HL-60/S4 treated with phorbol 12-myristate 13-acetate at 8.2 ng/mL for 4 days and 3 days (cell line): Measurements from ENCODE around the gene SHISAL1.

ENCODE experiments used
- in situ Hi-C: fragments of 300-500 bp; cut with MboI; formaldehyde crosslinking; loops from 2 replicates; pipeline ENCODE4 v1.15.0; 2022; ENCODE audit warnings: low sequenced_read_pairs

The SHISAL1 gene

DNA sequence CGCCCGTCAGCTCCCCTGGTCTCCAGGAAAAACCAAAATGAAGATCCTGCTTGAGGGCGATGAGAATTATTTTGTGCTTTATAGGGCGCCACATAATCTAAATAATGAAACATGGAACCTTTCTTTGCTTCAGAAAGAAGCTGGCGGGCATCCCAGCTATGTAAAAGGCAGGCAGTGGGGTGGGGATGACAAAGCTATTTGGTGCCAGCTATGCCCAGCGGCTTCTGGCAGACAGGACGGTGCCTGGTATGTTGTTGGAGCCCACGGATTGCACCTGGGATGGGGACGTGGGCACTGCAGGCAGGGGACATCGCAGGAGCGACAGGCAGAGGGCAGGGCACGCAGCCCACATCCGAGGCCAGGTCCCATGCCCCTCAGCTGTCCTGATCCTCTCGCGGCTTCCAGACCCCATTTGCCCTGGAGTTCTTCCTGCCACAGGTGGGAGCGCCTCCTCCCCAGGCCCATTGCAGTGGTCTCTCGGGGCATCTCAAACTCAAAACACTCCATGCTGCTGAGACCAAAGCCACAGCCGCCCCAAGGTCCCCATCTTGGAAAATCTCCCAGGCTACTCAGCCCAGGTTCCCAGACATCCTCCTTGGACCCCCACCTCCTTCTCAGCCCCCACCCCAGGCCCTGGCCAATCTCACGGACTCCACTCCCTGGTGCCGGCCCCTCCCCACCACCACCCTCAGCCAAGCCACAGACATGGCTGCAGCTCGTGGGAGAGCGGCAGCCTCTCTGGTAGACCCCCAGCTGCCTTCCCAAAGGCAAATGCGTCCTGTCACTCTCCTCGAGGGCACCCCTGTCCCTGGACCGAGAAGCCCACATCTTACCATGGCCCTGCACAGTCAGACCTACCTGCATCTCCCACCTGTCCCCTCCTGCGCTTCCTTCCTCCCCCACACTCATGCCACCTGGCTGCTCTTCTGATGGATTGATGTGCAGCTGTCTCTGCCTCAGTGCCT, 45.7 kb downstream of the SHISAL1 start:
- in situ Hi-C loops, result no loop called here

DNA sequence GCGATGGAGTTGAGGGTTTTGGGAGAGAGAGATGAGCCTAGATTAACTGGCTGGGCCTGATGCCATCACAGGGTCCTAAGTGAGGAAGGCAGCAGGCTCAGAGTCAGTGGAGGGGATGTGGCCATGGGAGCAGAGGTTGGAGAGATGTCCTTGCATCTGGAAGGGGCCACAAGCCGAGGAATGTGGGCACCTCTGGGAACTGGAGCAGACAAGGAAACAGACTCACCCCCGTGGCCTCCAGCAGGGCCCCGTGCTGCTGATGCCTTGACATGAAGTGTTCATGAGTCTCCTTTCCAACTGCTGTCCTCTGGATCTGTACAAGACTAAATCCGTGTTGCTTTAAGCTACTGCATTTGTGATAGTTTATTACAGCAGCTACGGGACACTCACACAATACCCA, 49.2 kb downstream of the SHISAL1 start:
- in situ Hi-C loops, result no loop called here

DNA sequence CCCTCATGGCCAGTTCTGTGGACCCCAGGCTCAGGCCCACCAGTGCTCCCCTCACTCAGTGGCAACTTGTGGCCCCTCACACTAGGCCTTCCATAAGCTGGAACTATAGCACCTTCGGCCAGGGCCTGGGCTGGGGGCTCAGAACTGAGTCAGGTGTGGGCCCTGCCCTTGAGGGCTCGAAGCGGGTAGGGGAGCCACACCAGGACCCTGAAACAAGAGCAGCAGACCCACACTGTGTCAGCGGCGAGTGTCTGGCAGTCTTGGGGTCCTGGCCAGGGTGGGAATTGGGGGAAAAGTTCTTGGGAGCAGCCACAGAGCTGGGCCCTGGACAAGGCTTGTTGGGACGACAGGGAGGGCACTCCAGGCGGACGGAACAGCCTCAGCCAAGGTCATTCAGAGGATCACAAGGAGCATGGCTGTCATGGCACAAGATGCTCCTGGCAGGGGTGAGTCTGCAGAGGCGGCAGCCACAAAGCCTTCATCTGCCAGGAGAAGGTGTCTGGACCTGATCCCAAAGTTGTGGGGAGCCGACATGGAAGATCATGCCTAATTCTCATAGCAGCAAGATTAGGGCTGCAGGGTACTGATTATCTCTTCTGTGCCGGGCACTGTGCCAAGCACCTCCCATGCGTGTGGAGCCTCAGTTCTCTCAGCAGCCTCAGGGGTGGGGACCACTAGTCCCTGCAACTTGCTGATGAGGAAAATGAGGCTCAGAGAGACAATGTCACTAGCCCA, 50.7 kb downstream of the SHISAL1 start:
- in situ Hi-C loops, result no loop called here

DNA sequence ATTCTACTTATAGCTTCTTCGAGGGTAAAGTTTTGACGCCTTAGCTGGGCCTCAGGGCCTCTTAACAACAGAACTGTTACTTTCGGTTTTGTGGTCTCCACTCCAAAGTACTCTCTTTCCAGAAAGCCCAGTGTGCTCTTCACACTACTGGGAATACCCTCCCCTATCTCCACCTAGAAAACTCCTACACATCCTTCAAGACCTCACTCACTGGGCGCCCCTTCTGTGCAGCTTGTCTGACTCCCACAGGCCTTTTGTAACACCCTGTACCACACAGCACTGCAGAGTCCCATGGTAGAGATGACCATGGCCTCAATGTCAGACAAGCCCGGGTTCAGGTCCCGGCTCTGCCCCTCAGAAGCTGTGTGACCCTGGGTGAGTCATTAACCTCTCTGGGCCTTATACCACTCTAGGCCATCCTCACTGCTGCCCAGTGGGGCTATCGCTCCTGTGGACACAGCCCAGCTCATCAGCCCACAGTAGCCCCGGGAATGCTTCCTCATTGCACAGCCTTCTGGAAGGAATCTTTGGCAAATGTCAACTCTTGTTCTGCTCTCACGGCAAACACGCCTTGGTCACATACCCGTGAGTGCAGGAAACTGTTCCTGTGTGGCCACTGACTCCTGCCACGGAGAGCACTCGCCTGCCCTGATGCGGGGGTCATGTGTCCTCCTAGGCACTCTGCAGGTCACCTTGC, 51.4 kb downstream of the SHISAL1 start:
- in situ Hi-C loops, result no loop called here

DNA sequence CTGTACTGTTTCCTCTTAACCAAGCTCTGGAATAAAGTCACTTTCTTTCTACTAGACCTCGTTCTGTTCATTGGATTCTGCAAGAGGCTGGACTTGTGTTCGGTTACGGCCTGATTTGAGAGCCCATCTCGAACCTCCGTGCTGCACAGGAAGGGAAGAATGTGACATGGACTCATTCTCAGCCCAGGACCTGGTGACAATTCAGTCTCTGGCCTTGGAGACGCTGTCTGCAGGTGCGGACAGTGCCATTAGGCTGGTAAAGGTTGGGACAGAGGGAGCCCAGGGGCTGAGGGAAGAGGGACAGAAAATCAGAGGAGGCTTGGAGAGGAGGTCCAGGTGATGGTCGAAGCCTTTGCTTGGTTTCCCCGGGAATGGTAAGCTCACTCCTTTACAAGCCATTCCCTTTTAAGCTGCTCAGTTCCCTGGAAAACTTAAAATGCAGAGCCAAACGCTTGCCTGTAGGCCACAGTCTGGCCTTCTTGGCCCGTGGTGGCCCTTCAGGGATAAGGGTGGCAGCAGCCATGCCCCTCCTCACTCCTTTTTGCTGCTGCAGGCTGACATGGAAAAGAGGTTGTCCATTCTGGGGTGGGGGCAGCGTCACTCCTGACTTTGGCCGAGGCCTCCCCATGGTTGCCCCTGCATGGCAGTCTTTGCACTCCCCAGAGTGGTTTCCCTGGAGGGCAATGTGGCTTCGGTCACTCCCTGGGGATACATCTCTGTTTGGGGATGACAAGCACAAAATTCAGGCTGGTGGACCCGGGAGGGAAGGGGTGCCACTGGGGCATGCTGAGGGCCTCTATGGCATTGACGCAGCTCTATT, 52.3 kb downstream of the SHISAL1 start:
- in situ Hi-C loops, result no loop called here

DNA sequence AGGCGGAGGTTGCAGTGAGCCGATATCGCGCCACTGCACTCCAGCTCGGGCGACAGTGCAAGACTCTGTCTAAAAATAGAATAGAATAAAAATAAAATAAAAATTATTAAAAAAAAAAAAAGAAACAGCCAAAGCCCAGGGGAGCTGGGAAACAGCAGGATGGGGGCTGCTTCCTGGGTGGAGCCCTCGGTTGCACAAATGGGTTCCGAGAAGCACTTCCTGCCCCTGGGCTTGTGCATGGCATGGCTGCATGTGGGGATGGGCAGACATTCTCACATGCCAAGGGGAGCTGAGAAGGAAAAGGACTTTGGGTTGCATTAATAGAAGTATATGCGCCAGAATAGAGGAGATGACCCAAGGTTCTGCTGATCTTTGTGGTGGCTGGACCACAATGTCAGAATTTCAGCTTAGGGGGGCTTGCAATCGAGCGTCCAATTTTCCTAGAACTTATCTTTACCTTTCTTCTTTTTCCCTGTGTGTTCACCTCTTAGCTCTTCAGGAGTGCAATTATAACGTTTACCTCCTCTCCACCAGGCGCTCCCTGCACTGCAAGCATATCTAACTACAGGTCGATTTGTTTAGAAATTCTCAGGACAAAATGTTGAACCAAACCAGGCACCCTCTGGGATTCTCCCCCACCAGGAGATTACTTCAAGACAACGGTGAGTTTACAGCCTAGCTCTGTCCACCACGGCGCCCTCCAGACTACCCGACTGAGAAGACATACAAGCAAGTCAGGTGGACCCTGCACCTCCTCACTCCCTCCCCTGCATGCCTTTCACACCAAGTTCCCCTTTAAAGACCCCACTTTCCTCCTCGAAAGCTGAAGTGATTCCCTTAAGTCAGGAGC, 53.2 kb downstream of the SHISAL1 start:
- in situ Hi-C loops, result no loop called here

DNA sequence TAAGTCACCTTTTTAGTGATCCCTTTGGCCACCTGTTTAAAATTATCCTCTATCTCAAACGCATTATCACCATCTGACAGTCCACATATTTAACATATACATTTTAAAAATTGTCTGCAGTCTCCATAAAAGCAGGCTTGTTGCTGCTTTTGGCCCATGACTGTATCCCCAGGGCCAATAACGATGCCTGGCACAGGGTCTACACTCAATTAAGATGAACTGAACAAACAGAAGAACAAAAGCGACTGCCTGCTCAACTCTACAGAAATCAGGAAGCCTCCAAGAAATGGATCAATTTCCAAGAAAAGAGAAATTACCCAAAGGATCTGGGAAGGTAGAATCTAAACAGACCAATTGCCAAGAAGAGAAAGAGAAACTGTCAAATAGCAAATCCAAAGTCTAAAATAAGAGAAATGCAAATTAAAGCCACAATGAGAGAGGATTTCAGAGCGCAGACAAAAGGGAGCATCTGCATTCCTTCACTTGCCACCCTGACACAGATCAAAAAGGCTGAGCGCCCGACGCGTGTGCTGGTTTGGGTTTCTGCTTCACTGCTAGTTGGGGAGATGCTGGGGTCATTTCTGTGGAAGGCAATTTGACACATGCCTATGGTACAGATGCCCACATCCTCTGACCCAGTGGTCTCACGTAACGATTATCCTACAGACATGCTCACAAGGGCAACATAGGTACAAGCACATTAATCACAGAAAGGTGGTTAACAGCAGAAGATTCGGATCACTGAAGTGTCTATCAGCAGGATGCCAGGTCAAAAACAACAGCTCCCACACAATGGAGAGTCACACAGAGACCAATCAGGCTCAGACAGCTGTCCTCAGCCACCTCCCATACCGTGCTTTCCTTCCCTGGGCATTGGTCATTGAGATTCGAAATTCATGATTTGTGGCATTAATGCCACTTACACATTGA, 55.9 kb downstream of the SHISAL1 start:
- in situ Hi-C loops, result no loop called here

DNA sequence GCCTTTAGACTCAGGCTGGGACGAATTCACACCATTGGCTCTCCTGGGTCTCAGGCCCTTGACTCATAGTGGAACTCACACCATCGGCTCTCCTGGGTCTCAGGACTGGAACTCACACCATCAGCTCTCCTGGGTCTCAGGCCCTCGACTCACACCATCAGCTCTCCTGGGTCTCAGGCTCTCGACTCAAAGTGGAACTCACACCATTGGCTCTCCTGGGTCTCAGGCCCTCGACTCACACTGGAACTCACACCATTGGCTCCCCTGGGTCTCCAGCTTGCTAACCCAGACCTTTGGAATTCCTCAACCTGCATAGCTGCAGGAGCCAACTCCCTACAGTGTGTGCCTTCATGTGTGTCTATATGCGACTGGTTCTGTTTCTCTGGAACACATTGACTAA, 56.7 kb downstream of the SHISAL1 start:
- in situ Hi-C loops, result no loop called here

DNA sequence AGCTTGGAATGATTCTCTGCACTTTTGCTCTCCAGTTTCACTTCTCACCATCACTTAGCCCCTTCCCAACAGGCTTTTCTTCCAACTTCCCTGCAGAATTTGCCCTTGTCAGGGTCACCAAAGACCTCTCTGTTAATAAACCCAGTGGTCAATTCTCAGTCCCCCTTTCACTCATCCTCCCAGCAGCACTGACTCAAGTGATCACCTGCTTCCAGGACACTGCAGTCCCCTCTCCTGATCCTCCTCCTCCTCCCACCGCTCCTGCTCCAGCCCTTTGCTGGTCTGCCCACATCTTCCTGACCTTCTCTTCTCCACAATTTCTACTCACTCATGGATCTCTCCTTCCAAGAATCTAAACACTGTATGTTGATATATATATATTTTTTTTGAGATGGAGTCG, 57.9 kb downstream of the SHISAL1 start:
- in situ Hi-C loops, result no loop called here

DNA sequence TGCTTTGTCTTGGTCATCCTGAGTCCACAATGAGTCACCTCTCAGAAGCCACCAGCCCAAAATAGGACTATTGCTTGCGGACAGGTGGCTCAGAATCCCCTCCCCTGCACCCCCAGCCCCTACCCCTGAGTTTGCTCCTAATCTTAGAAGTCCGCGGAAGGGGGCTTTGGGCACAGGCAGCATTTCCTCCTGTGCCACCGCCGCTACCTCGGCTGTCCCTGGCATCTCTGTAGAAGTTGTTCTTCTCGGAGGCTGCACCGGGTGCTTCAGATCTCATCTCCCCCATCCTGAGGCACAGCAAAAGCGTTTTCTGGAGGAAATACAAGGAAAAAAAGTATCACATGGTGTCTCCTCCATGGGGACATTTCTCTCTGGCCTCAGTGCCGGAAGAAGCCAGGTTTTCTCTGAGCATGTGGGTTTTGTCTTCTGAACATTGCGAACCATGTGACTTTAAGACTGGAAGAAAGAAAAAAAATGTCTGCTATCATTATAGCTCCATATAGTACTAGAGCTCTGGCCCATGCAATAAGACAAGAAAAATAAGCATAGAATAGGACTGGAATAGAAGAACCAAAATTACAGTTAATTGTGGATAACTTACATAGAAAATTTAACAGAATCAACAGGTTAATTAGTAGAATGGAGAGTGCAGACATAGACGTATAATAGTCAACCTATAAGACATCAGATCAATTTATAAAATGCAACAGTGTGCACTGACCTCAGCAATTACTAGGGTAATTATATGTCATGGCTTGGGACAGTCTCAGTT, 63.2 kb downstream of the SHISAL1 start:
- in situ Hi-C loops, result no loop called here

DNA sequence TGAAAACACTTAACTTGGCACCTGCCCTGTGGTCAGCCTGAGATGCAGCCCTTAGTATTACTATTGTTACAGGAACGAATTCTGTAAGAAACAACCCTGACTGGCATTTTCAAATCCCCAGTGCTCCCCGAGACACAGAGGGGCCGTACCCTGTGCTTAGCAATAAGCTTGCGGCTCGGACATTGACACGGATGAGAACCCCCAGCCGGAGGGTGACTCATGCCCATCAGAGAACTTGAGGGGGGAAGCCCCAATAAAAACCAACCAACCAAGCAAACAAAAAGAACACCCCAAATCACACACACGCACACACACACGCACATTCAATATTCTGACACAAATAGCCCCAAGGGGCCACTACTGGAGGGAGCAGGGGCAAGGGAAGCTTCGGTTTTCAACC, 63.8 kb downstream of the SHISAL1 start:
- in situ Hi-C loops, result no loop called here

DNA sequence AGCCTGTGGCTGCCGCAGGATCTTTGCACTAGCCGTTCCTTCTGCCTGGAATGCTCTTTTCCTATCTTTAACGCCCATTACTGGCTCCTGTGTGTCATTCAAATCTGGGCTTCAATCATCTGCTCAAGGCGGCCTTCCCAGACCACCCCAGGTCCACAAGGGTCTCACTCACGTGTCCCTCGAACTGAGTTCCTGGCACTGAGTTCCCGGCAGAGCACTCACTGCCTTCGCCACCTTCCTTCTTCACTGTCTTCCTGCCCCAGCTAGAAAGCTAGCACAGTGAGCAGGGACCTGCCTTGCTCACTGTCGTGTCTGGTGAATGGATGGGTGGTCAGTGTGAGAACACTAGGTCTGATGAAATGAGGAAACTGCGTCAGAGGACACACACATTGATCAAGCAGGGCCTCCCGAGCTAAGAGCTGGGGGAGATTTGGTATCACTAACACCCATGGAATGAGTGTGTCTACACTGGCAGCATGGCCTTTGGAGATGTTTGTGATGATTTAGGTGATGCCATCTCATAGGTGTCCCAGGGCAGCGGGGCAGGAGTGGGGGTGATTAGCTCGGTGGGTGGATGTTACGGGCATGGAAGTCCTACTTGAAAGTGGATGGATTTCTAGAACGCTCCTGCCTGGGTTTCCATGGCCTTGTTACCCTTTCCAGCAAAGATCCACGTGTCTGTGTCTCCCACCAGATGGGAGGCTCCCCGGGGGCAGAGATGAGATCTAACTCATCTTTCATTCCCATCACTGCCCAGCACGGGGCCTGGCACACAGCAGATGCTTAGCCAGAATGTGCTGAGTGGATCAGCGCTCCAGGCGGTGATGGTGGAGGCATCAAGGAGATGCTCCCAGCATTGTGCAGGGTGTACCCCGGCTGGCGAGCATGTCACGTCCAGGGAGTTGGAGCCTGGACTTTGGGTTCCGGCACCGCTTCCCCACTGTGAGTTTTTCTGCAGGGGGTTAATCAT, 64.5 kb downstream of the SHISAL1 start:
- in situ Hi-C loops, result no loop called here

DNA sequence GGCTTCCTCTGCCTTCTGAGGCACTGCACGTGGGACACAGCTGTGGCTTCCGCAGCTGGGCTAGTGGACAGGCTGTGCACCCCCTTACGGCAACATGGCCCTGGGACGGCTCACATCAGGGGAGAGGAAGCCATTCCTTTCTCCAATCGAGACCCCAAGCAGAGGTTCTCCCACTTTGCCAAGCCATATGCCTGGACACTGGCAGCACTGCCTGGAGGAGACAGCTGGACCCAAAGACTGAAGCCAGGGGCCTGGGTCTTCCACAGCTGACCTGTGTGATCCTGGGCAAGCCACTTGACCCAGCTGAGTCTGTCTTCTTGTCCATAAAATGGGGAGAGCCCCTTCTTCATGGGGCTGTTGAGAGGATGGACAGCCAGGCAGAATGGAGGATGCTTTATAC, 65.4 kb downstream of the SHISAL1 start:
- in situ Hi-C loops, result no loop called here

DNA sequence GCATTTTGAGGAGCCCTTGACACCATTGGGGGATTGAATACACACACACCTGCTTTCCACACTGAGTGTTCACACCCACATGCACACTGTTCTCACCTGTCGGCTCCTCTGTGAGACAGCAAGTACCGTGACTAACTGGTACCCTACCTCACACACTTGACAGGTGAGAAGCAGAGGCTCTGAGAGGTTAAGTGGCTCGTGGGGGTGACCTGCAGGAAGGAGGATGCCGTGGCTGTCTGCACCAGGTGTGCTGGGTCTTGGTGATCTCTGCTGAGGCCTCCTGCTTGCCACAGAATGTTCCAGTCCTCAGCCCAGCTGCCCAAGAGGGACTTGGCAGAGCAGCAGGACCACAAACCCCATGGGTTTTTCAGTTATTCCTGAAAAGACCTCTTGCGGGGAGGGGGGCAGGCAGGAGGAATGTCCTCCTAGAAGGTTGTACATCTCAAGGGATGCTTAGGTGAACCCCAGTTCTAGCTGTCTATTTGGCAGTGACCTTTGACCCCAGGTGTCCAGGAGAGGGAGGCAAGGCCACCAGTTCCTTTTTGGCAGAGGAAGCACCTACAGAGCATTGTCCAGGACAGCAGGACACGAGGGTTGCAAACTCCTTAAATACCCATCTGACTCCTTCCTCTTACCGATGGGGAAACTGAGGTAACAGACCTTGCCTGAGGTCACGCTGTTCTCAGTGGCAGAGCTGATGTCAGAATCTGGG, 66.0 kb downstream of the SHISAL1 start:
- in situ Hi-C loops, result no loop called here

DNA sequence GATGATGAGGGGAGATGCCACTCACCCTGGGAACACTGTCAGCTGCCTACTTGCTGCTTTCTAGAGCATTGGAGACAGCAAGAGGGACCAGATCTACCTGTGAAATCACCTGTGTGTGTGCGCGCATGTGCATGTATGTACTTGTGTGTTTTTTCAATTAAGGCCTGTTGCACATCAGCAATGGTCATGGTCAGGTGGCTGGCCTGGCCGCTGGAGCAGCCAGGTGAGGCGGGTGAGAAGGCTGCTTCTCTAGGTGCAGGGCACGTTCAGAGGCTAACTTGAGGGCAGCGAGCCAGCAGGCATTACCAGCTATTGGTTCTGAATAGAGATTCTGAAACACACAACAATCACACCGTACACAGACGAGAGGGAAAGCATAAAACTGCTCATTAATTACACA, 66.9 kb downstream of the SHISAL1 start:
- in situ Hi-C loops, result no loop called here

DNA sequence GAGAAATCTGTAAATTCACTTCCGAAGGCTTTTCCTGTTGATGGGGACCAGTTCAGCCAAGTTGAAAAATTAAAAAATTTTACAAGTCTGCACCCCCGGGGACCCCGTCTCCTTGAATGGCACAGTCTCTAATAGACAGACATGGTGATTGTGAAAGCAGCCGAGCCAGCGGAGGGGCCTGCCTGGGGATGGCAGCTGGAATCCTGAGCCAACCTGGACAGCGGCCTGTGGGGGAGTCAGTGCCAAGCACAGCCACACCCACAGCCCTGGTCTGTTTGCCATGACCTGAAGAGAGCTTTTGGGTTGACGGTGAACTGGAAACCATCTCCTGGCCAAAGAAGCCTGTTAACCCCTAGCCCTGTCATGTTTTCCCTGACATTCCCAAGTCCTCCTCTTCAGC, 67.3 kb downstream of the SHISAL1 start:
- in situ Hi-C loops, result no loop called here
